ENCODE results near the gene BCOR. TPM values are rescaled to one million over a fixed set of nuclear protein-coding genes. Genes with fewer than 3 reads are reported as not detected.

Gene BCOR
- polyA plus RNA-seq, 1 of the 3 experiments (the other 2 are of a cell fraction), result 8.8 TPM

DNA sequence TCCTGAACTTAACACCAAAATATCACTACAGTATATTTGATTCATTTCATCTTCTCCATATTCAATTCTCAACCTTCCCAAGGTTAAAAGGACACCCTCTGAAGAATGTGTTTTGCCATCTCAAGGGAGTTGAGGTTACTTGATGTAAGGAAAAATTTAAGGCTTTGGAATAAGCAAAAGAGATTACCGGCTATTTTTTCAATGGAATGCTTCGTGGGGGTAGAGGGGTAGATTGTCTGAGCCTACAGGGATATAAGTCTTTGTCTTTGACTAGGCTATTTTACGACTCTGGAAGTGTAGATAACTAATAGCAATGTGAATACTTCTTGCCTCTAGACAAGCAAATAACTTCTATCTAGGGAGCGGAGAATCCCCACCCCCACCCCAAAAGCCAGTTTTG, 78.2 kb downstream of the BCOR start:
- POLR2A ChIA-PET, result no interaction called here

DNA sequence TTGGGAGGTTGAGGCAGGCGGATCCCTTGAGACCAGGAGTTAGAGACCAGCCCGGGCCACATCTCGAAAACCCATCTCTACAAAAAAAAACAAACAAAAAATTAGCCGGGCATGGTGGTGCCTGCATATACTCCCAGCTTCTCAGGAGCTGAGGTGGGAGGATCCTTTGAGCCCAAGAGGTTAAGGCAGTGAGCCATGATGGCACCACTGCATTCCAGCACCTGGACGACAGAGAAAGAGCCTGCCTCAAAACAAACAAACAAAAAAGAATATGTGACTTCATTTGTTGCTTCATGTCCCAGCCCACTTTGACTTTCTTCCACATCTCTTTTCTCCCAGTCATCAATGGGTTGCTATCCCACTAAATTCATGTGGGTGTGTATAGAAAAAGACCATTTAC, 79.7 kb downstream of the BCOR start:
- H4K20me1 ChIP-seq (ENCODE audit: insufficient read depth), result no peaks in the 10 kb centered on the region
- TF ChIP-seq POLR2AphosphoS5 (IDR thresholded peaks at IDR 0.05; ENCODE audit: low read depth, low read length), result no peak
- TF ChIP-seq FOXM1 (IDR thresholded peaks at IDR 0.05; ENCODE audit: low read depth), result no peak
- TF ChIP-seq REST (IDR thresholded peaks at IDR 0.05; ENCODE audit: low read depth, low read length), result no peak
- no peak for TF ChIP-seq EZH2phosphoT487 (IDR thresholded peaks at IDR 0.05; ENCODE audit: borderline replicate concordance, low read depth)
- no peak for TF ChIP-seq TAF1 (IDR thresholded peaks at IDR 0.05; ENCODE audit: borderline replicate concordance, low read depth, low read length)
- TF ChIP-seq, protein P1, sequence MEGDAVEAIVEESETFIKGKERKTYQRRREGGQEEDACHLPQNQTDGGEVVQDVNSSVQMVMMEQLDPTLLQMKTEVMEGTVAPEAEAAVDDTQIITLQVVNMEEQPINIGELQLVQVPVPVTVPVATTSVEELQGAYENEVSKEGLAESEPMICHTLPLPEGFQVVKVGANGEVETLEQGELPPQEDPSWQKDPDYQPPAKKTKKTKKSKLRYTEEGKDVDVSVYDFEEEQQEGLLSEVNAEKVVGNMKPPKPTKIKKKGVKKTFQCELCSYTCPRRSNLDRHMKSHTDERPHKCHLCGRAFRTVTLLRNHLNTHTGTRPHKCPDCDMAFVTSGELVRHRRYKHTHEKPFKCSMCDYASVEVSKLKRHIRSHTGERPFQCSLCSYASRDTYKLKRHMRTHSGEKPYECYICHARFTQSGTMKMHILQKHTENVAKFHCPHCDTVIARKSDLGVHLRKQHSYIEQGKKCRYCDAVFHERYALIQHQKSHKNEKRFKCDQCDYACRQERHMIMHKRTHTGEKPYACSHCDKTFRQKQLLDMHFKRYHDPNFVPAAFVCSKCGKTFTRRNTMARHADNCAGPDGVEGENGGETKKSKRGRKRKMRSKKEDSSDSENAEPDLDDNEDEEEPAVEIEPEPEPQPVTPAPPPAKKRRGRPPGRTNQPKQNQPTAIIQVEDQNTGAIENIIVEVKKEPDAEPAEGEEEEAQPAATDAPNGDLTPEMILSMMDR (IDR thresholded peaks at IDR 0.05), result no peak
- no peak for TF ChIP-seq GABPA (IDR thresholded peaks at IDR 0.05; ENCODE audit: low read depth)
- no peak for TF ChIP-seq USF1 (IDR thresholded peaks at IDR 0.05; ENCODE audit: borderline replicate concordance, low read depth)
- TF ChIP-seq RXRA (IDR thresholded peaks at IDR 0.05; ENCODE audit: borderline replicate concordance, low read depth), result no peak
- TF ChIP-seq, protein P2, sequence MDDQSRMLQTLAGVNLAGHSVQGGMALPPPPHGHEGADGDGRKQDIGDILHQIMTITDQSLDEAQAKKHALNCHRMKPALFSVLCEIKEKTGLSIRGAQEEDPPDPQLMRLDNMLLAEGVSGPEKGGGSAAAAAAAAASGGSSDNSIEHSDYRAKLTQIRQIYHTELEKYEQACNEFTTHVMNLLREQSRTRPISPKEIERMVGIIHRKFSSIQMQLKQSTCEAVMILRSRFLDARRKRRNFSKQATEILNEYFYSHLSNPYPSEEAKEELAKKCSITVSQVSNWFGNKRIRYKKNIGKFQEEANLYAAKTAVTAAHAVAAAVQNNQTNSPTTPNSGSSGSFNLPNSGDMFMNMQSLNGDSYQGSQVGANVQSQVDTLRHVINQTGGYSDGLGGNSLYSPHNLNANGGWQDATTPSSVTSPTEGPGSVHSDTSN (IDR thresholded peaks at IDR 0.05), result no peak
- TF ChIP-seq, protein P3, sequence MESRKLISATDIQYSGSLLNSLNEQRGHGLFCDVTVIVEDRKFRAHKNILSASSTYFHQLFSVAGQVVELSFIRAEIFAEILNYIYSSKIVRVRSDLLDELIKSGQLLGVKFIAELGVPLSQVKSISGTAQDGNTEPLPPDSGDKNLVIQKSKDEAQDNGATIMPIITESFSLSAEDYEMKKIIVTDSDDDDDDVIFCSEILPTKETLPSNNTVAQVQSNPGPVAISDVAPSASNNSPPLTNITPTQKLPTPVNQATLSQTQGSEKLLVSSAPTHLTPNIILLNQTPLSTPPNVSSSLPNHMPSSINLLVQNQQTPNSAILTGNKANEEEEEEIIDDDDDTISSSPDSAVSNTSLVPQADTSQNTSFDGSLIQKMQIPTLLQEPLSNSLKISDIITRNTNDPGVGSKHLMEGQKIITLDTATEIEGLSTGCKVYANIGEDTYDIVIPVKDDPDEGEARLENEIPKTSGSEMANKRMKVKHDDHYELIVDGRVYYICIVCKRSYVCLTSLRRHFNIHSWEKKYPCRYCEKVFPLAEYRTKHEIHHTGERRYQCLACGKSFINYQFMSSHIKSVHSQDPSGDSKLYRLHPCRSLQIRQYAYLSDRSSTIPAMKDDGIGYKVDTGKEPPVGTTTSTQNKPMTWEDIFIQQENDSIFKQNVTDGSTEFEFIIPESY (IDR thresholded peaks at IDR 0.05; ENCODE audit: borderline replicate concordance, low read depth), result no peak
- TF ChIP-seq MXI1 (IDR thresholded peaks at IDR 0.05; ENCODE audit: low read depth, low read length), result no peak
- no peak for TF ChIP-seq JUND (IDR thresholded peaks at IDR 0.05)
- no peaks in the 10 kb centered on the region for H3K36me3 ChIP-seq (replicated peaks in 1 of 2; ENCODE audit: control insufficient read depth in 1 of 2, insufficient read depth in 2 of 2, low read length in 1 of 2)
- no peak overlapping the region for H2AFZ ChIP-seq (ENCODE audit: low read depth)
- no peaks in the 10 kb centered on the region for H3F3A ChIP-seq (replicated peaks; ENCODE audit: insufficient read depth)
- no peaks in the 10 kb centered on the region for H3K79me2 ChIP-seq (ENCODE audit: insufficient read depth)
- ChIA-PET CTCF (no interaction called here), POLR2A (no interaction called here)
- no peak overlapping the region for H3K4me2 ChIP-seq
- no peaks in the 10 kb centered on the region for H3K9me3 ChIP-seq
- WGBS (ENCODE audit: low lambda C conversion rate), result 54% methylated on average over 5 of the region's 5 CpGs
- no peaks in the 10 kb centered on the region for H3K9me2 ChIP-seq
- no peak overlapping the region for H3K27ac ChIP-seq (ENCODE audit: low read depth in 2 of 2, low read length in 1 of 2)
- no peak overlapping the region for H3K9ac ChIP-seq
- peaks cover 0 to 6% of the 10 kb centered on the region in 2 experiments; a peak in 1 of 4 replicates for H3K4me1 ChIP-seq (ENCODE audit: control insufficient read depth in 1 of 2, insufficient read depth in 2 of 2, low read depth in 1 of 2, low read length in 1 of 2)
- H3K4me3 ChIP-seq (ENCODE audit: low read depth in 2 of 2, low read length in 1 of 2), result no peak overlapping the region
- H3K27me3 ChIP-seq (ENCODE audit: insufficient read depth), result no peaks in the 10 kb centered on the region
- DNase-seq, result no peak

More for the DNA sequence above, 78.2 kb downstream of the BCOR start:
- H2AFZ ChIP-seq (ENCODE audit: low read depth), result no peak overlapping the region
- no peak overlapping the region for H3K4me2 ChIP-seq
- H3K27ac ChIP-seq (ENCODE audit: low read depth in 2 of 2, low read length in 1 of 2), result no peak overlapping the region
- H3K9me2 ChIP-seq, result no peaks in the 10 kb centered on the region
- H3K4me3 ChIP-seq (ENCODE audit: low read depth in 2 of 2, low read length in 1 of 2), result no peak overlapping the region
- H3K79me2 ChIP-seq (ENCODE audit: insufficient read depth), result no peaks in the 10 kb centered on the region
- CTCF ChIA-PET, result no interaction called here
- H3F3A ChIP-seq (replicated peaks; ENCODE audit: insufficient read depth), result no peaks in the 10 kb centered on the region
- no peaks in the 10 kb centered on the region for H4K20me1 ChIP-seq (ENCODE audit: insufficient read depth)
- no peak overlapping the region for H3K9ac ChIP-seq
- no peaks in the 10 kb centered on the region; a peak in 1 of 4 replicates for H3K4me1 ChIP-seq (ENCODE audit: control insufficient read depth in 1 of 2, insufficient read depth in 2 of 2, low read depth in 1 of 2, low read length in 1 of 2)
- WGBS (ENCODE audit: low lambda C conversion rate), result 66% methylated on average over 4 of the region's 4 CpGs
- no peaks in the 10 kb centered on the region for H3K36me3 ChIP-seq (replicated peaks in 1 of 2; ENCODE audit: control insufficient read depth in 1 of 2, insufficient read depth in 2 of 2, low read length in 1 of 2)
- no peaks in the 10 kb centered on the region for H3K9me3 ChIP-seq
- TF ChIP-seq USF1 (IDR thresholded peaks at IDR 0.05; ENCODE audit: borderline replicate concordance, low read depth) (no peak), FOXJ3 (CRISPR knock-in tag; IDR thresholded peaks at IDR 0.05) (no peak), EP300 (IDR thresholded peaks at IDR 0.05; ENCODE audit: borderline replicate concordance in 1 of 2, low read depth in 1 of 2, low read length in 1 of 2) (no peak), RFX5 (IDR thresholded peaks at IDR 0.05; ENCODE audit: low read length) (no peak)
- no peak for DNase-seq
- H3K27me3 ChIP-seq (ENCODE audit: insufficient read depth), result no peaks in the 10 kb centered on the region
